HG03575 (cell line): Measurements from ENCODE around the gene MYRFL.
A peak's percentile ranks its signal among the peaks of the same experiment; 100 is the strongest.

Experiments
- ATAC-seq: cut with Tn5 transposase; IDR thresholded peaks from one replicate; pipeline ENCODE4 v1.9.1; 2021; ENCODE audit not compliant: unreplicated experiment, insufficient number of reproducible peaks, low FRiP score; ENCODE audit errors: extremely low read depth

MYRFL gene

GRCh38 chr12:69886109-69886508, 61.1 kb downstream of the MYRFL start:
- no peak for ATAC-seq

GRCh38 chr12:69886715-69887114, 61.7 kb downstream of the MYRFL start:
- no peak for ATAC-seq

- ATAC-seq, result no peak
These were observed 63.9 kb downstream of the MYRFL start for GRCh38 chr12:69888901-69889300.

GRCh38 chr12:69894800-69895383, 69.9 kb downstream of the MYRFL start:
- ATAC-seq, result no peak

GRCh38 chr12:69896653-69897381, 71.8 kb downstream of the MYRFL start:
- no peak for ATAC-seq

GRCh38 chr12:69897744-69898143, 72.7 kb downstream of the MYRFL start:
- ATAC-seq, result no peak

- ATAC-seq, result no peak
These were observed 73.2 kb downstream of the MYRFL start for GRCh38 chr12:69898236-69898635.

GRCh38 chr12:69900720-69901131, 75.7 kb downstream of the MYRFL start:
- ATAC-seq, result no peak

GRCh38 chr12:69901221-69901905, 76.3 kb downstream of the MYRFL start:
- no peak for ATAC-seq

GRCh38 chr12:69903548-69903947, 78.5 kb downstream of the MYRFL start:
- ATAC-seq, result no peak

- ATAC-seq, result no peak
These were observed 79.8 kb downstream of the MYRFL start for GRCh38 chr12:69904777-69905176.

GRCh38 chr12:69905801-69906200, 80.8 kb downstream of the MYRFL start:
- no peak for ATAC-seq

- ATAC-seq, result peak; percentile 79
These were observed 81.6 kb downstream of the MYRFL start for GRCh38 chr12:69906411-69907216.

GRCh38 chr12:69908203-69908602, 83.2 kb downstream of the MYRFL start:
- no peak for ATAC-seq

- no peak for ATAC-seq
These were observed 85.7 kb downstream of the MYRFL start for GRCh38 chr12:69910694-69911093.

- no peak for ATAC-seq
These were observed 88.5 kb downstream of the MYRFL start for GRCh38 chr12:69913526-69913925.

GRCh38 chr12:69915964-69916363, 90.9 kb downstream of the MYRFL start:
- no peak for ATAC-seq

- no peak for ATAC-seq
These were observed 91.7 kb downstream of the MYRFL start for GRCh38 chr12:69916544-69917235.

- ATAC-seq, result no peak
These were observed 93.3 kb downstream of the MYRFL start for GRCh38 chr12:69918287-69918686.
